GM11168 (cell line): ENCODE measurements around the gene ELK3.

Experiments used
- in situ Hi-C: fragments of 300-500 bp; cut with MboI; formaldehyde crosslinking; loops from one replicate; pipeline ENCODE4 v1.12.0; 2022; ENCODE audit warnings: low sequenced_read_pairs; ENCODE audit not compliant: unreplicated experiment

Gene ELK3

DNA sequence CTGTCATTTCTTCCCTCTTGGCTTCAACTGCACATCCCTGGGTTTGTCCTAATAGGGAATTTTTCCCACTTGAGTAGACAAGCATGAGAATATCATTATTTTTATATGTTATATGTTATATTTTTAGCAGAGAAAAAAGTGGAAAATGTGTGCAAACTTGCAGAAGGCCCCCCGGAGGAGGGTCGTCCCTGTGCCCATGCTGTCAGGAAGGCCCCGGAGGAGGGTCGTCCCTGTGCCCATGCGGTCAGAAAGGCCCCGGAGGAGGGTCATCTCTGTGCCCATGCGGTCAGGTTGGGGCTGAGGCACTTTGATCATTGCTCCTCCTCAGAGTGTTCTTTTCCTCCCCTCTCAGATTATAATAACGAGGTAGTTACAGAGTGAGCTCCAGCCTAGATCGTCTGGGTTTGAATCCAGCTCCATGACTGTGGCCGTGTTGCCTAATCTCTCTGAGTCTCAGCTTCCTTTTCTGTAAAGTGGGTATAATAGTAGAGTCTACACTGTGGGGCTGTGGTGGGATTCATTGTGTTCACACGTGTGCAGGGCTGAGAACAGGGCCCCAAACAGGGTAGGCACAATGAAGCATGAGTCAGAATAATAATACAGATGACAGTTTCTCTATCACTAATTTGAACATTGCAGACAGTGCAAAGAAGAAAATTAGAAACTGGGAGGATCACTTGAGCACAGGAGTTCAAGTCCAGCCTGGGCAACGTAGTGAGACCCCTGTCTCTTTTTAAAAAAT is 33.4 kb downstream of the ELK3 start:
- in situ Hi-C loops, result no loop called here

DNA sequence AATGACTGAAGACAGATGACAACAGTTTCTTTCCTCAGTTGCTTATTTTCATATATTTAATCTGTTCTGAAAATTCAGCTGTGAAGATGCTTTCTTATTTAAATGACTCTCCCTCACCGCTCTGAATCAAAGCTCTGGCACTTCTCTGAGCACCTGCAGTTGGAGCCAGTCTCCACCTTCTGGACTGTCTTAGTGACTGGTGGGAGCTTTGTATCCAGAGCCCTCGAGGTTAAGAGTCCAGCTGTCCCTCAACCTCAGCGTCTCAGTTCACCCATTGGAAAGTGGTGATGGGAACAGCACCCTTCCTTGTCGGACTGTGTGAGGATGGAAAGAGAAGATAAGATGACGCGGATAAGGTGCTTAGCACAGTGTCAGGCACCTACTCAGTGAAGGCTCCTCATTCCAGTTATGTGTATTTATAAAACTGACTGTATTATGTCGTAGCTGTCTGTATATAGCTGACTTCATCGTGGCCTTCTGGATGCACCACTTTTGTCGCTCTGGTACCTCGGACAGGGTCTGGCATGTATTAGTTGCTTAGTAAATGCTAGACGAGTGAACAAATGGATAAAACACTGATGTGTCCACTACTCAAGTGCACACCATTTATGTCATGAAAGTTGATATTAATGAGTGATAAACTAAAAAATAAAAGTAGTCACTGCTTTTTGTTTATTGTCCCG is 34.5 kb downstream of the ELK3 start:
- in situ Hi-C loops, result no loop called here

DNA sequence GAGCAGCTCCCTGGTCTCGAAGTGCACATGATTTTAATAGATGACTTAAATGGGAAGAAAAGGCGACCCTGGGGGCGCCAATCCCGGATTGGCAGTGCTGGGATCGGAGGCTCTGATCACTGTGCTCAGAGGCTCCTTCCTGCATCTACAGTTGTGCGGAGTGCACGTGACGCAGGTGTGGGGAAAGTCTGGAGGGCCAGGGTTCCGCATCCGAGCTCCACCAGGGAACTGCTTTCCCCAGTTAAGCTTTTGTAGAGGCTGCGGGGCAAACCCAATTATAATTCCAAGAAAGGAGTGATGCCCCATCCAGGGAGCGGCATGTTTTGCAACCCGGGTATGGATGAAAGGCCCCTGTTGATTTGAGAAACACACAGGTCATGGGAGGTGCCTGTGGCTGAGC is 36.5 kb downstream of the ELK3 start:
- in situ Hi-C loops, result no loop called here

DNA sequence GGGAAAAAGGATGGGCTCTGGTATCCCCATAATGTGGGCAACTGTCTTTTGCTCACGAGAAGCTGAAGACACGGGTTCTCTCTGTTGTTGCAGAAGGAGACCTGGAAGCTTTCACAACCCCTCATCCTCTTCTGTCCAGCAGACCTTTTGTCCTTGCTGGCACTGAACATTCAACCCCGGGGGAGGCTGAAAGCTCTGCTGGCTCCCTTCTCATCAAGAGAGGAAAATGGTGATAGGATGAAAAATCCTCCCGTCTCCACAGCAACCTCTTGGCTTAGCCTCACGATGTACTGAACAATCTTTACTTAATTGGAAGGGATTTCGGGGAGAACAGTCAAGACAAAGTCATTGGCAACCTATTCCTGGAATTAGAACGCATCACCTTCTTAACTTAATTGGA is 39.0 kb downstream of the ELK3 start:
- in situ Hi-C loops, result no loop called here

DNA sequence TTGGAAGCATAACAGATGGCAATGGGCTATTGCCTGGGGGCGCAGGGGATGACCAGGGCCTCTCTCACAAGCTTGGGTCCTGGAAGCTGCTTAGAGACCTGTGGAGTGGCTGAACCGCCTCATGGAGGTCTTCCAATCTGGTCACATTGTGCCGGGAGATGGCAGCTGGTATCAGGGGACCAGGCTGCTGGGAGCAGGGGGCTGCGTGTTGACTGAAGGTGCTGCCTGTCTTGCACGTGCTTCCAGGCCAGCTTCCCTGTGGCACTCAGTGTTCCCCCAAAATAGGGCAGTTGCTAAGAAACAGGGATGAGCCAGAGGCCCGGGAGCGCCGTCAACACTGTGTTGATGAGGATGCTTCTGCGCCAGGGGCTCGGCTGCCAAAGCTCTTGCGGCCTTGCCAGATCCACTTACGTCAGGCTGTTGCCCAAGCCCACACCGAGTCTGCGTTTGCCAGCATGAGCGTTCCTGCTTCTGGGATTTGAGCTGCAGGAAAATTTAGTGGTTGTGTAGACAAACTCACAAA is 39.8 kb downstream of the ELK3 start:
- in situ Hi-C loops, result no loop called here

DNA sequence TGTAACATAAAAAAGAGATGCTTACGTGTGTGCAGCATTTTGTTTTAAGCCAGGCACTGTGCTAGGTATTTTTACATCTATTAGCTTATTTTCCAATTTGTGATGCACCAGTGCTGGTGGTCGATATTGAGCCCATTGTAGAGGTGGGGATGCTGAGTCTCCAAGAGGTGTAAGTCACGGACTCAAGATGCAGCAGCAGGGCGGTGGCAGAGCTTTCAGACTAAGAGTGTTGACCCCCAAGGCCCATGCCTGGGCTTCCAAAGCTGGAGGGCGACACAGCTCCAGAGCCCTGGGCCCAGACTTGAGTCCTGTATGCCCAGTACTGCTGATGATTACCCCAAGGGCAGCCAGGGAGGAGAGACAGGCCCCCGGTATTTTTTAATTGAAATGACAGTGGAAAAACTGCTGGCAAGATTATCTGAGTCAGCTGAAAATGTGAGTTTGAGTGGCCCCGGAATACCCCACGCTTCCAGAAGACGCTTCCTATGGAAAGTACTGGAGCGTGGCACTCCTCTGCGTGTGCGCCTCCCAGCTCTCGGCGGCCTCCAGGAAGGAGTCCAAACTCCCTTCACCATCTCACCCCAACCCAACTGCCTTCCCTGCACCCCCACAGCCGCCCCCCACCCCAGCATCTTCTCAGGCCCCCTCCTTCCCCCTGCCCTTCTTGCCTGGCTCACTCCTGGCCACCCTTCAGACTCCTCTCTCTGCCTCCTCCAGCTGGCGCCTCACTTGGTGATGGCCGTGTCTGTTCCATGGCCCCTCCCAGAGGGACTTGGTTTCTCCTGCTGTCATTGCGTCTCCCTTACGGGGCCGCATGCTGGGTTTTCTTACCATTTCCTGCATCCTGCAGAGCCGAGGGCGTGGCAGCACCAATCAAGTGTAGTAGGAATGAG is 40.7 kb downstream of the ELK3 start:
- in situ Hi-C loops, result no loop called here

DNA sequence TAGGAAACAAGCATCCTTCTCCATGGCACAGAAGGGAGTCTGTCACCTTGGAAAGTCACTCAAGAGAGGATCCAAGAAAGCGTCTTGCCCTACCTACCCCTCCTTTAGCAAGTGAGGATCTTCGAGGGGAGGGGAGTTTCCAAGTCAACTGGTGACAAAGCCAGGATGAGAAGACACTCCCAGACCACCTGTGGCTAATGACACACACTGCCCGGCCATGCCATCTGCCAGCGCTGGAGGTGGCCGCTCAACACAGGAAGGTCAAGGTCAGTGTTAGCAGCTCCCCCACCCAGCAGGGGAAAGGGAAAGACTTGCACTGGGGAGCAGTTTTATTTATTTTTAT is 41.3 kb downstream of the ELK3 start:
- in situ Hi-C loops, result no loop called here

DNA sequence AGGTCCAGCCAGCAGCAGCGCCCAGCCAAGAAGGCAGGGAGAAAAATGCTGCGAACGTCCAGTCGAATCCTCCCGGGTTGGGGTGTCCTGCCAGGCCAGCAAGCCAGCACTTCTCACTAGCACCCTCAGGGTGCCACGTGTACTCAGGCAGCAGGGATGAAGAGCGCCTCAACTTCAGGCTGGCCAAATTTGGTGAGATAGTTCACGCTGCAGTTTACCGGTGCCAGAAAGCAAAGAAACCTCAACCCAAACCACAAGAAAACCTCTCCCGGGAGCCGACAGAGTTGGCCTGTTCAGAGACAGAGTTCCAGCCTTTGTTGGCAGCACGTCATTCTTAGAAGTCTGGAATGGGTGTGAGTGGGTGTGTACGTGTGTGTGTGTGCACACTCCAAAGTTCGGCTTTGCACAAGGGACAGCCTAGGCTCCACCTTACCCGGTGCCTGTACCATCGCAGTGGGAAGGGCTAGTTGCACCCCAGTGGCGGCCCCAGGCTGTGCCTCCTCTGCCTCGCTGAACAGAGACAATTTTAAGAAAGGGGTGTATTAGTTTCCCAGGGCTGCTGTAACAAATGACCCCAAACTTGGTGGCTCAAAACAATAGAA is 42.1 kb downstream of the ELK3 start:
- in situ Hi-C loops, result no loop called here

DNA sequence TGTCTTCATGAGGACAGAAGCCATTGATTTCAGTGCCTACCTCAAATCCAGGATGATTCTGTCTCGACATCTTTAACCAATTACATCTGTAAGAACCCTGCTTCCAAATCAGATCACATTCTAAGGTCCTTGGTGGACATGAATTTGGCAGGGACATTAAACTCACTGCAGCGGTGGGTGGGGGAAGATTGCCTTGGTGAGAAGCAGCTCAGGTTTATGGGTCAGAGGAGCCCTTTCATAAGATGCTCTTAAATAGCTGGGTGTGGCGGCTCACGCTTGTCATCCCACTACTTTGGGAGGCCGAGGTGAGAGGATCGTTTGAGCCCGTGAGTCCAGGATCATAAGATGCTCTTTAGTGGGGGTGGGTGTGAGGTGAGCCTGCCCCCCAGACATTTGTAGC is 42.9 kb downstream of the ELK3 start:
- in situ Hi-C loops, result no loop called here

DNA sequence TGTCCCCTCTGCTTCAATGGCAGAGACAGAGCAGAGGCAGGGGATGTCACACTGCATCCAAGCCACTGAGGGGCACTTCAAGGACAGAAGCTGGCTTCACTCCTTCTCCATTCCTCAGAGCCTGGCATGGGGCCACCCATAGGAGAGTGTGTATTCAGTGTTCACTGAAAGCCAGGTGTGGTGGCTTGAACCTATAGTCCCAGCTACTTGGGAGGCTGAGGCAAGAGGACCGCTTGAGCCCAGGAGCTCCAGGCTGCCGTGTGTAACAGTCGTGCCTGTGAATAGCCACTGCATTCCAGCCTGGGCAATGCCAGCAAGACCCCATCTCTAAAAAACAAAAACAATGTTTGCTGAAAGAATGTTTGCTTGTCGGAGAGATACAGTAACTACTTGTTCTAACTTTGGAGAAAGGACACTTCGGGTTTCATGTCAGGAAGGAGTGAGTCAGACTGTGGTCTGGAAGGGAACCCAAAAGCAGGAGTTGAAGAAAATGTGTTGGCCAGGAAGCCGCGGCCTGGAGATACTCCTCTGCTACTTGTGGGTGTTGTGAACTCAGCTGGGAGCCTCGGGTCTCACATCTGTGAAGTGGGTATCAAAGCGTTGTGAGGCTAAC is 43.4 kb downstream of the ELK3 start:
- in situ Hi-C loops, result no loop called here

DNA sequence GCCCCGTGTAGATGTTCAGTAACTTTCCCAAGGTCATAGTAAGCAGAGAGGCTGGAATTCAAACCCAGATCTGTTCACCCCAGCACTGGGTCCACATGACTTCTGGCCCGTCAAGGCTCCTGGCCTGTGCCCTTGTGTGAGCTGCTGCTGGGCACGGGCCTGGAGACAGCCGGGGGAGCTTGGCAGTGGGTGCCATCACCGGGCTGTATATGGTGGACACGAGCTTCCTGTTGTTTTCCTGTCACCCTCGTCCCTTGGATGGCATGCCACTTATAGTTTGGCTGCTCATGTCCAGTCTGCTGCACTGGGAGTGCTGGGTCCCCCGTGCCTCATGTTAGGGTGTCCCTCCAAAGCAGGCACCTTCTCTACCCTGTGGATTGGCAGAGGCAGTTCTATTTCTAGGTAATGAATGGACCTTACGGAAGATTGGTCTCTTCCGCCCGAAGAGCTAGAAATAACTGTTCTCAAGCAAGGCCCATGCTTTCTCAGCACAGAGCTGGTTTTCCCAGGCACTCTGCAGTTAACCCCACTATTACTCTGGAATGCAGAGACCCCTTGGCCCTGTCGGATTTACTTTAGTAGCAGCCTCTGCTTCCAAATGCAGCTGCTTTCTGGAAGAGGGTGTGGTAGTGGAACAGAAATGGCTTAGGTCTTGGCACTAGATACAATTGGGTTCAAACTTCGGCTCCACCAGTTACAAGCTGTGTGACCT is 44.3 kb downstream of the ELK3 start:
- in situ Hi-C loops, result no loop called here

DNA sequence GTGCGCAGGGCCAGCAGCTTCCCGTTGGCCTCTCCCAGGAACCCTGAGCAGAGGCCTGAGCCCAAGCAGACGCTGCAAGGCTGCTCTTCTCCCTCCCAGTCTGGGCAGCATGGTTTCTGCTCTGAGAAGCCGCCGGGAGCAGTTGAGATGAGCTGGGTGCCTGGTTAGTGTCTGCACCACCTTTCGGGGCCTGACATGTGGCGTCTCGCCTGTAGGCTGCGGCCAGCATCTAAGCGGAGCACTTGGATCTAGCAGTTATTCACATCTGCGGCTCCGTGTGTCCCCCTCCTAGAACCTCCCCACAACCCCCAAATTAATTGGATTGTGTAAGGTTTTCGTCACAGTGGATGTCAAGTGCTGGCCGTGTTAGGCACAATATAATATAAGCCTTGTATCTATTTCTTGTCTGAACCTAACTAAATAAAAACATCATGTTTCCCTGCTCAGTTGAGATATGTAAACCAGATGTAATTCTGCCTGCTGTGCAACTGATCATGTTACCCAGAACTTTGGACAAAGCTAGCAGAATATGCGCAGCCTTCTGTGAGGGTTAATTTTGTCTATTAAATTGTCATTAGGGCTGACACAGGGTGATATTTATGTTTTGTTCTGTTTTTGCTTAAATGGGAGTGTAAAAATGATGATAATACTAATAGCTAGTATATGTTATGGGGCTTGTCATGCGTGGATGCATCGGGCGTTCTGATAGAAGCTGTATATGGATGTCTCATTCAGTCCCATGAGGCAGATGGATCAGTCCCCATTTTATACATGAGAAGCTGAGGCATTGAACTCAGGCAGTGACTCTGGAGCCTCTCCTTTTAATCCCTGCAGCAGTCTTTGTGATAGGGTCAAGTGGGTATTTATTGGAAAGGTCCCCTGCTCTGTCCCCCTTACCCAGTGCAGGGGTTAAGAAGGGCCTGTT is 45.8 kb downstream of the ELK3 start:
- in situ Hi-C loops, result no loop called here

DNA sequence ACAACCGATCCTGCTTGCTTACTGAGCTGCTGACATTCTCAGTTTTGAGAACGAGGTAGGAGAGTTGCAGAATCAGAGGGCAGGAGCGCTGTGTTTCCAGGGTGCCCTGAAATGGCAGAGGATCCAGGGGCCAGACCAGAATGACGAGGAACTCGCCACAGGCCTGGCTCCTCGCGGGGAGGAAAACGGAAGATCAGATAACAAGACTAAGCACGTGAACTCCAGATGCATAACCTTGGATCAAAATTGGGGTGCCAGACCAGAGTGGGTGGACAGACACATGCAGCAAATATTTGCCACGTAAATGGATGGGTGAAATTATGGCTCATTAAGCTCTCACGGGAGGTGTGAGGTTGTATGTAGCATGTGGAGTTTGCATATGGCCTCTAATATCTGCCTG is 46.5 kb downstream of the ELK3 start:
- in situ Hi-C loops, result no loop called here

DNA sequence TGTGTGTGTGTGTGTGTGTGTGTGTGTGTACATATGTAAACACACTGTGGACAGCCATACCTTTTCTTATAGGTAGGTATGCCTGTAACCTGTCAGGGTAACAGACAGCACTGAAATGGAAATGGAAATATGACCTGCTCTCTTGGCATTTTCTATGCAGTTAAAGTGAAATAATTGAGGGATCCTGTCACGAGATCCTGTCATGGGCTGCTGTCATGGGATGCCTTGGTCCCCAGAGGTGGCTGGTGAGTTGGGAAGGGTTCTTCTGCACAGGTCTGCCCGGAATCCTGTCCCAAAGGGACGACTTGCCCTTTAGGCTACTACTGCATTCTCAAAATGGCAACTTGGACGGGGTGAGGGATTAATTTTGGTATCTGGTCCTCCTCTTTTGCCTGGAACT is 47.3 kb downstream of the ELK3 start:
- in situ Hi-C loops, result no loop called here

DNA sequence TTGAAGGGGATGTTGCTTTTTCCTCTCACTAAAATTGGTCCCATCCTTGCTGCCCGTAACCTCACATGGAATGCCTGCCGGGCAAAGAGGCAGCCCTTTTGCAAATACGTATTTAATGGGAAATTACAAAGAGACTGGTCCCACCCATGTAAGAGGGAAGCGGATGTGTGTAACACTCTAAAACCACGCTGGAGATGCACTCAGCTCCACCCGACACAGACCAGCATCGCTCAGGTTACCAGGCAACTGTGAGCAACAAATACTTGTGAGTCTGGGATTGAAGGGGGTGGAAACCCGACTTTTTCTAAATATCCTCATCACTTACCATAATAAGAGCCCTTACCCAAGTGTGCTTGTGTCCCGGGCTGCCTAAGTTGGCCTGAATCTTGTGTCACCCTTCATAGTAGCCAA is 47.7 kb downstream of the ELK3 start:
- in situ Hi-C loops, result no loop called here

DNA sequence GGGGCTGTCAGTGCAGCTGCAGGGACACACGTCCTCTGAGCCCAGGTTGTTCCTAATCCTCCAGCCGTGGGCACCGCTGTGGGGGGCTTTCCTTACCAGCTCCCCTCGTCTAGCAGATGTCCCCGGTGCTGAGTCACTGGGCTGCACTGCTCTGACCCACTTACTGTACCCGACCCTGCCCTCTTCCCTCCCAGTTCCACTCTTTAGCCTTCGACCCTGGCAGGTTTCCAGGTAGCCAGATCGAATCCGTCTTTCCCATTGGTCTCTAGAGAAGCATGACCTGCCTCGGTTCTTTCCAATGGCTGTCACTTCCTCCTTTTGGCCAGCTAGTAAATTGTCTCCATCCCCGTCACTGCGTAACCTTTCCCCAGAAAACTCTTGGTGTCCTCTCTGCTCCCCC is 48.4 kb downstream of the ELK3 start:
- in situ Hi-C loops, result no loop called here

DNA sequence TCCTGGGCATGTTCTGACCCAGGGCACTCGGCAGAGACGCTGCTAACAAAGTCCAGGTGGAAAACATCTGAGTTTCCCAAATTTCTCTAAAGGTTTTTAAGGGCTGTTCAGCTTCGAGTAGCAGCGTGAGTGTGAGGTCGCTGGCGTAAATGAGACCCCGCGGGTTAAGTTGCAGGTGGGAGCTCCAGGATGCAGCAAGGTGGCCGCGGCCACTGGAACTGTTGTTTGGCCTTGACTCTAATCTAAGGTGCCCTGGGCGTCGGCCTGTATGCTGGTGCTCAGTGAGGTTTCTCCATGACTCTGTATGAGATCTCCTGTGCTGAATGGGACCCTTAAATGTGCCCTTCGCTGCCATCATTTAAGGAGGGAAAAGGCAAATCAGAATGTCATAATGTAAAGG is 50.7 kb downstream of the ELK3 start:
- in situ Hi-C loops, result no loop called here

DNA sequence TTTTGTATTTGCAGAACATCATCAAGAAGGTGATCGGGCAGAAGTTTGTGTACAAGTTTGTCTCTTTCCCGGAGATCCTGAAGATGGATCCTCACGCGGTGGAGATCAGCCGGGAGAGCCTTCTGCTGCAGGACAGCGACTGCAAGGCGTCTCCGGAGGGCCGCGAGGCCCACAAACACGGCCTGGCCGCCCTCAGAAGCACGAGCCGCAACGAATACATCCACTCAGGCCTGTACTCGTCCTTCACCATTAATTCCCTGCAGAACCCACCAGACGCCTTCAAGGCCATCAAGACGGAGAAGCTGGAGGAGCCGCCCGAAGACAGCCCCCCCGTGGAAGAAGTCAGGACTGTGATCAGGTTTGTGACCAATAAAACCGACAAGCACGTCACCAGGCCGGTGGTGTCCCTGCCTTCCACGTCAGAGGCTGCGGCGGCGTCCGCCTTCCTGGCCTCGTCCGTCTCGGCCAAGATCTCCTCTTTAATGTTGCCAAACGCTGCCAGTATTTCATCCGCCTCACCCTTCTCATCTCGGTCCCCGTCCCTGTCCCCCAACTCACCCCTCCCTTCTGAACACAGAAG is 52.8 kb downstream of the ELK3 start:
- in situ Hi-C loops, result no loop called here
